HL-60 (cell line): ENCODE measurements around the gene LNPEP.

Experiments used
- CTCF ChIP-seq: IDR thresholded peaks from one replicate; pipeline ENCODE4 v1.5.1; 2011; ENCODE audit warnings: low read length, control low read depth, inconsistent platforms; ENCODE audit not compliant: insufficient read depth
- GABPA ChIP-seq: IDR thresholded peaks from 2 replicates; pipeline ENCODE4 v1.6.1; 2012; ENCODE audit warnings: low read depth
- POLR2AphosphoS5 ChIP-seq: IDR thresholded peaks from 2 replicates; pipeline ENCODE4 v1.6.1; 2012; ENCODE audit warnings: low read depth

GRCh38 chr5:96946381-96946780, 10.5 kb downstream of the LNPEP start:
- TF ChIP-seq GABPA (no peak), CTCF (no peak), POLR2AphosphoS5 (no peak)
